BLaER1 treated with 17β-estradiol and CSF1 and Interleukin-3, amounts not matched to agents 10 nM and 100 nM (cell line): ENCODE measurements around the gene DLG2.

ENCODE experiments used
- H3K27ac ChIP-seq, 11 experiments: shearing (Covaris generic); formaldehyde crosslinking; 2 replicates each; pipeline ENCODE4 v1.8.1; 2022
- H3K27me3 ChIP-seq, 11 experiments: shearing (Covaris generic); formaldehyde crosslinking; 2 replicates each; pipeline ENCODE4 v1.8.1; 2022
- H3K36me3 ChIP-seq, 11 experiments: shearing (Covaris generic); formaldehyde crosslinking; 2 replicates each; pipeline ENCODE4 v1.8.1; 2022
- H3K4me1 ChIP-seq, 10 experiments: shearing (Covaris generic); formaldehyde crosslinking; 2 replicates each; pipeline ENCODE4 v1.8.1; 2022
- H3K4me2 ChIP-seq, 11 experiments: shearing (Covaris generic); formaldehyde crosslinking; 2 replicates each; pipeline ENCODE4 v1.8.1; 2022
- H3K4me3 ChIP-seq, 10 experiments: shearing (Covaris generic); formaldehyde crosslinking; 2 replicates each; pipeline ENCODE4 v1.8.1; 2022
- H3K9ac ChIP-seq, 11 experiments: shearing (Covaris generic); formaldehyde crosslinking; 2 replicates each; pipeline ENCODE4 v1.8.1; 2022
- H3K9me3 ChIP-seq, 11 experiments: shearing (Covaris generic); formaldehyde crosslinking; replicated peaks in 1 of 11; 2 replicates each; pipeline ENCODE4 v1.8.1; 2022
- H4K20me1 ChIP-seq, 11 experiments: shearing (Covaris generic); formaldehyde crosslinking; 2 replicates each; pipeline ENCODE4 v1.8.1; 2022
- Cebpa-rat ChIP-seq, 11 experiments: shearing (Covaris generic); IDR thresholded peaks; 2 replicates each; pipeline ENCODE4 v1.8.1; 2022

DLG2 gene

GRCh38 chr11:84056653-84057376 is 1570.3 kb downstream of the DLG2 start:
- Histone ChIP-seq H3K4me2 (no peak overlapping the region), H3K36me3 (no peaks in the 10 kb centered on the region)

GRCh38 chr11:84045146-84045545 is 1582.0 kb downstream of the DLG2 start:
- H3K27me3 ChIP-seq: no peaks in the 10 kb centered on the region
- no peak overlapping the region for H3K4me3 ChIP-seq
- no peaks in the 10 kb centered on the region for H3K4me1 ChIP-seq
- no peak overlapping the region for H3K9ac ChIP-seq
- H3K36me3 ChIP-seq: no peaks in the 10 kb centered on the region
- H3K9me3 ChIP-seq: peaks cover 0 to 4% (median 0%) of the 10 kb centered on the region in 11 experiments; a peak in 2 of 22 replicates
- TF ChIP-seq Cebpa-rat (IDR thresholded peaks at IDR 0.05): no peak
- H3K27ac ChIP-seq: no peak overlapping the region
- H4K20me1 ChIP-seq: no peaks in the 10 kb centered on the region
- no peak overlapping the region for H3K4me2 ChIP-seq

More at GRCh38 chr11:84056653-84057376, 1570.3 kb downstream of the DLG2 start:
- no peaks in the 10 kb centered on the region for H3K27me3 ChIP-seq
- peaks cover 0 to 7% (median 0%) of the 10 kb centered on the region in 10 experiments; a peak in 3 of 20 replicates for H3K4me1 ChIP-seq
- H3K9ac ChIP-seq: no peak overlapping the region
- no peaks in the 10 kb centered on the region for H3K9me3 ChIP-seq
- H4K20me1 ChIP-seq: no peaks in the 10 kb centered on the region
- 0 out of 22 replicates have a peak, but pooled peaks of 1 of the 11 experiments have one; percentile 35 for TF ChIP-seq Cebpa-rat (IDR thresholded peaks at IDR 0.05)
- no peak overlapping the region for H3K4me3 ChIP-seq
- H3K27ac ChIP-seq: no peak overlapping the region

GRCh38 chr11:84044706-84045105 is 1582.4 kb downstream of the DLG2 start:
- TF ChIP-seq Cebpa-rat (IDR thresholded peaks at IDR 0.05): no peak
- H3K9me3 ChIP-seq: peaks cover 0 to 4% (median 0%) of the 10 kb centered on the region in 11 experiments; a peak in 2 of 22 replicates
- H3K9ac ChIP-seq: no peak overlapping the region
- no peaks in the 10 kb centered on the region for H3K27me3 ChIP-seq
- no peak overlapping the region for H3K4me3 ChIP-seq
- H3K27ac ChIP-seq: no peak overlapping the region
- no peak overlapping the region for H3K4me2 ChIP-seq
- H4K20me1 ChIP-seq: no peaks in the 10 kb centered on the region
- no peaks in the 10 kb centered on the region for H3K4me1 ChIP-seq
- no peaks in the 10 kb centered on the region for H3K36me3 ChIP-seq

- Histone ChIP-seq H3K36me3 (no peaks in the 10 kb centered on the region), H3K4me3 (no peak overlapping the region), H3K9ac (no peak overlapping the region), H3K27ac (no peak overlapping the region), H3K4me2 (no peak overlapping the region), H4K20me1 (no peaks in the 10 kb centered on the region), H3K9me3 (peaks cover 0 to 11% (median 4%) of the 10 kb centered on the region in 11 experiments; a peak in 5 of 22 replicates), H3K27me3 (no peaks in the 10 kb centered on the region), H3K4me1 (no peaks in the 10 kb centered on the region)
- no peak for TF ChIP-seq Cebpa-rat (IDR thresholded peaks at IDR 0.05)
Measured at GRCh38 chr11:84036664-84037194, 1590.4 kb downstream of the DLG2 start.

- Histone ChIP-seq H3K36me3 (no peaks in the 10 kb centered on the region), H3K4me3 (no peak overlapping the region), H4K20me1 (no peaks in the 10 kb centered on the region), H3K9me3 (peaks cover 0 to 11% (median 4%) of the 10 kb centered on the region in 11 experiments; a peak in 4 of 22 replicates), H3K4me2 (no peak overlapping the region), H3K27me3 (no peaks in the 10 kb centered on the region), H3K27ac (no peak overlapping the region), H3K4me1 (no peaks in the 10 kb centered on the region), H3K9ac (no peak overlapping the region)
- TF ChIP-seq Cebpa-rat (IDR thresholded peaks at IDR 0.05): no peak
Measured at GRCh38 chr11:84035645-84036044, 1591.5 kb downstream of the DLG2 start.

- H3K4me1 ChIP-seq: no peaks in the 10 kb centered on the region
- no peak overlapping the region for H3K27ac ChIP-seq
- no peaks in the 10 kb centered on the region for H3K36me3 ChIP-seq
- no peak for TF ChIP-seq Cebpa-rat (IDR thresholded peaks at IDR 0.05)
- H3K4me3 ChIP-seq: no peak overlapping the region
- peaks cover 0 to 11% (median 4%) of the 10 kb centered on the region in 11 experiments; a peak in 4 of 22 replicates for H3K9me3 ChIP-seq
- H3K9ac ChIP-seq: no peak overlapping the region
- no peaks in the 10 kb centered on the region for H4K20me1 ChIP-seq
- H3K4me2 ChIP-seq: no peak overlapping the region
- H3K27me3 ChIP-seq: no peaks in the 10 kb centered on the region
Measured at GRCh38 chr11:84034484-84034883, 1592.7 kb downstream of the DLG2 start.

GRCh38 chr11:84024266-84024665 is 1602.9 kb downstream of the DLG2 start:
- no peak overlapping the region for H3K4me3 ChIP-seq
- no peaks in the 10 kb centered on the region for H3K9me3 ChIP-seq
- H3K27me3 ChIP-seq: no peaks in the 10 kb centered on the region
- no peak overlapping the region for H3K27ac ChIP-seq
- no peaks in the 10 kb centered on the region for H3K4me1 ChIP-seq
- no peak overlapping the region for H3K9ac ChIP-seq
- TF ChIP-seq Cebpa-rat (IDR thresholded peaks at IDR 0.05): no peak
- no peak overlapping the region for H3K4me2 ChIP-seq
- H3K36me3 ChIP-seq: no peaks in the 10 kb centered on the region
- H4K20me1 ChIP-seq: no peaks in the 10 kb centered on the region

GRCh38 chr11:84022695-84023094 is 1604.4 kb downstream of the DLG2 start:
- H4K20me1 ChIP-seq: no peaks in the 10 kb centered on the region
- H3K4me3 ChIP-seq: no peak overlapping the region
- TF ChIP-seq Cebpa-rat (IDR thresholded peaks at IDR 0.05): no peak
- no peak overlapping the region for H3K27ac ChIP-seq
- no peak overlapping the region for H3K4me2 ChIP-seq
- no peaks in the 10 kb centered on the region for H3K9me3 ChIP-seq
- H3K9ac ChIP-seq: no peak overlapping the region
- H3K27me3 ChIP-seq: no peaks in the 10 kb centered on the region
- H3K4me1 ChIP-seq: no peaks in the 10 kb centered on the region
- H3K36me3 ChIP-seq: no peaks in the 10 kb centered on the region

- no peaks in the 10 kb centered on the region for H3K36me3 ChIP-seq
- no peaks in the 10 kb centered on the region for H3K4me1 ChIP-seq
- no peak overlapping the region for H3K4me2 ChIP-seq
- H4K20me1 ChIP-seq: no peaks in the 10 kb centered on the region
- no peak for TF ChIP-seq Cebpa-rat (IDR thresholded peaks at IDR 0.05)
- no peaks in the 10 kb centered on the region for H3K27me3 ChIP-seq
- no peak overlapping the region for H3K4me3 ChIP-seq
- H3K27ac ChIP-seq: no peak overlapping the region
- no peaks in the 10 kb centered on the region for H3K9me3 ChIP-seq
- no peak overlapping the region for H3K9ac ChIP-seq
Measured at GRCh38 chr11:84022201-84022600, 1604.9 kb downstream of the DLG2 start.

- no peak overlapping the region for H3K4me2 ChIP-seq
- no peaks in the 10 kb centered on the region for H3K36me3 ChIP-seq
- no peak overlapping the region for H3K9ac ChIP-seq
- H3K4me3 ChIP-seq: no peak overlapping the region
- H4K20me1 ChIP-seq: no peaks in the 10 kb centered on the region
- H3K27me3 ChIP-seq: no peaks in the 10 kb centered on the region
- no peaks in the 10 kb centered on the region for H3K9me3 ChIP-seq
- no peaks in the 10 kb centered on the region for H3K4me1 ChIP-seq
- no peak for TF ChIP-seq Cebpa-rat (IDR thresholded peaks at IDR 0.05)
- no peak overlapping the region for H3K27ac ChIP-seq
Measured at GRCh38 chr11:84021291-84021690, 1605.9 kb downstream of the DLG2 start.
